AG09309 (cell line): Measurements from ENCODE around the gene AGMAT.

Experiments
- DNase-seq: peaks from one replicate; pipeline ENCODE4 v3.0.0-alpha.2; 2010; ENCODE audit warnings: low read depth
- H3K4me3 ChIP-seq: 2 replicates; pipeline ENCODE4 v1.5.1; 2011; ENCODE audit warnings: mild to moderate bottlenecking, low read depth, low read length, moderate library complexity; ENCODE audit not compliant: control insufficient read depth
- TF ChIP-seq, protein P1 (sequence below): IDR thresholded peaks from 2 replicates; pipeline ENCODE4 v1.5.1; 2011; ENCODE audit warnings: mild to moderate bottlenecking, low read depth, low read length, inconsistent platforms; ENCODE audit not compliant: insufficient read depth, control insufficient read depth; ENCODE audit errors: missing control alignments

AGMAT gene

DNA sequence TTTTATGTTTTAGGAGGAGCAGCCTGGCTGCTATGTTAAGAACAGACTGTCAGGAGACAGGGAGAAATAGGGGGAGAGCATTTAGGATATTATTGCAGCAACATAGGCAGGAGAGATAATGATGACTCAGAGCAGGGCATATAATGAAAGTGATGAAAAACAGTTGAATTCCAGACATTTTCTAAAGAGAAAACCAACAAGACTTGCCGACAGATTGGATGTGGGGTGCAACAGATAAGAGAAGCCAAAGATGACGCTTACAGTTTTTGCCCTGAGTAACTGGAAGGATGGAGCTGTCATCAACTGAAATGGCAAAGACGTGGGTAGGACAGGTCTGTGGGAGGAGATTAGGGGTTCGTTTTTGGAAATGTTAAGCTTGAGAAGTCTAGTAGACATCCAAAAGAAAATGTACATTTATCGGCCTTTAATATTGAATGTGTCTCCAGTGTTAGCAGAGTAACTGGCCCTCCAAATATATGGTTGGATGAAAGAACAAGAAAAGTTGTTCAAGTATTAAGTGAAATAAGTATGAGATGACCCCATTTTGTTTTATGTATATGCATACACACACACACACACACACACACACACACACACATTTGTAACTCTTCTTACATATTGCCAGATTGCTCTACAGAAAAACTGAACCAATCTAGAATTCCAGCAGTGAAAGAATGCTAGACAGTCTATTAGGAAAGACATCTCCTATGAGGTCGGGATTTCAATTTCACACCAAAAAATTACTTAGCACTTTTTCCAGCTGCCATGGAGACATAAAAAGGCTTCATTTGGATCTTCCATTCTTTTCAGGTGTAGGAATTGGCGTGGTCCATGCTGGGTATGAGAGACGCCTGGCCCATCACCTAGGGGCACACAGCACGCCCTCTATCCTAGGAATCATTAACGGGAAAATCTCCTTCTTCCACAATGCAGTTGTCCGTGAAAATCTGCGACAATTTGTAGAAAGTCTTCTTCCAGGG, 41.0 kb downstream of the AGMAT start:
- DNase-seq, result no peak
- H3K4me3 ChIP-seq, result no peak overlapping the region
- TF ChIP-seq, protein P1, sequence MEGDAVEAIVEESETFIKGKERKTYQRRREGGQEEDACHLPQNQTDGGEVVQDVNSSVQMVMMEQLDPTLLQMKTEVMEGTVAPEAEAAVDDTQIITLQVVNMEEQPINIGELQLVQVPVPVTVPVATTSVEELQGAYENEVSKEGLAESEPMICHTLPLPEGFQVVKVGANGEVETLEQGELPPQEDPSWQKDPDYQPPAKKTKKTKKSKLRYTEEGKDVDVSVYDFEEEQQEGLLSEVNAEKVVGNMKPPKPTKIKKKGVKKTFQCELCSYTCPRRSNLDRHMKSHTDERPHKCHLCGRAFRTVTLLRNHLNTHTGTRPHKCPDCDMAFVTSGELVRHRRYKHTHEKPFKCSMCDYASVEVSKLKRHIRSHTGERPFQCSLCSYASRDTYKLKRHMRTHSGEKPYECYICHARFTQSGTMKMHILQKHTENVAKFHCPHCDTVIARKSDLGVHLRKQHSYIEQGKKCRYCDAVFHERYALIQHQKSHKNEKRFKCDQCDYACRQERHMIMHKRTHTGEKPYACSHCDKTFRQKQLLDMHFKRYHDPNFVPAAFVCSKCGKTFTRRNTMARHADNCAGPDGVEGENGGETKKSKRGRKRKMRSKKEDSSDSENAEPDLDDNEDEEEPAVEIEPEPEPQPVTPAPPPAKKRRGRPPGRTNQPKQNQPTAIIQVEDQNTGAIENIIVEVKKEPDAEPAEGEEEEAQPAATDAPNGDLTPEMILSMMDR, result no peak

DNA sequence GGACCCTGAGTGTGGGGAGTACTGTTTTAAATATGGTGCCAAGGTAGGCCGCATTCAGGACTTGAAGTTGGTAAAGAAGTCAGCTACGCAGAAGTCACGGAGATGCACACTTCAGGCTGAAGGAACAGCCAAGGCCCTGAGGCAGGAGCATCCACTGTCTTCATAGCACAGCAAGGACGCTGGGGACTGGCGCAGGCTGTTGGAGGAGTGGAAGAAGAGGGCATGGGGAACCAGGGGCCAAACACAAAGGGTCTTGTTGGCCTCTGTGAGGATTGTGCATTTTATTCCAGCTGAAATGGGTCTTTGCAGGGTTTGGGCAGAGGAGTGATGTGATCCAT, 41.6 kb downstream of the AGMAT start:
- TF ChIP-seq, protein P1, result no peak
- DNase-seq, result no peak
- no peak overlapping the region for H3K4me3 ChIP-seq

DNA sequence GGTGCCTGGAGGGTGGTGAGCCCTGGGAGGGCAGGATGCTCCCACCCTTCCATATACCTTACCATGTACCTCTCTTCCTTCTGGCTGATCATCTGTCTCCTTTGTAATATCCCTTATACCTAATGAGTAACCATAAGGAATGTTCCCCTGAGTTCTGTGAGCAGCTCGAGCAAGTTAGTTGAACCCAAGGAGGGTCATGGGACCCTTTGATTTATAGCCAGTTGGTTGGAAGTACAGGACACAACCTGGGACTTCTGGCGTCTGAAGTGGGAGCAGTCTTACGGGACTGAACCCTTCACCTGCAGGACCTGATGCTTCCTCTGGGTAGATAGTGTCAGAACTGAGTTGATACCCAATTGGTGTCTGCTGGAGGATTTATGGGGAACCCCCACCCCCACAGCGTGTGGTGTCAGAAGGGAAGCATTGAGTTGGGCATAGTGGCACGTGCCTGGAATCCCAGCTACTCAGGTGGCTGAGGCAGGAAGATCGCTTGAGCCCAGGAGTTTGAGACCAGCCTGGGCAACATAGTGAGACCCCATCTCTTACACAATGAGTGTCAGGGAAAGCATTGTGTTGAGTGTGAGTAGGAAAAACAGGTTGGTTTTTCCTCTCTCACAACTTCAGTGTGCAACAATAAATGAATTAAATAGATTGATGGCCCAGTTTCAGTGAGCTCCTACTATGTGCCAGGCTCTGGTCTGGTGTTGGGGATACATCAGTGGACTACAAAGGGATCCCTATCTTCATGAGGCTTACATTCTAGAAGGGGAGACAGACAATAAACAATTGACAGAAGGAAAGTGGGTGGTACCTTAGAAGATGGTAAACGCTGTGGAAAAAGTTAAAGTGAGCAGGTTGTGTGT, 42.2 kb downstream of the AGMAT start:
- TF ChIP-seq, protein P1, result no peak
- H3K4me3 ChIP-seq, result no peak overlapping the region
- no peak for DNase-seq

DNA sequence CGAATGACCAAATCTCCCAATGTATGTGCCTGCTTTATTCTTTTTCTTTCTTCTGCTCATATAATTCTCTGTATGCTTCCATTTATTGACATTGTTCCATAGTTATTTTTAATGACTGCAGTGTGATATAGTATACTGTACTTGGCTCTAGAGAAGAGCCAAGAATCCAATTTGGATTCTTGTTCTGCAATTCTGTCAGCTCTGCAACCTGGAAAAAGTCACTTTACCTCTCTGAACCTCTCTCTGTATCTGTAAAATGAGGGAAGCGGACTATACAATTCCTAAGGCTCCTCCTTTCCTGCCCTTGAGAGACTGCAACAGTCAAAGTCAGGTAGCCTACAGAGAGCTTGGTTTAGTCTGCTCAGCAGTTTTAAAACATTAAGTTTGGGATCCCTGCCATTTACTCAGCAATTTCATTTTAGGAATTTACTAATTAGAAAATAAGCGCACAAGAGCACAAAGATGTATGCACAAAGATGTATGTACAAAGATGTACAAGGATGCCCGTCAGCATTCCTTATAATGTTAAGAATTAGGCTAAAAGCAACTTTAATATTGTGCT, 43.5 kb downstream of the AGMAT start:
- TF ChIP-seq, protein P1, result no peak
- no peak overlapping the region for H3K4me3 ChIP-seq
- DNase-seq, result no peak

DNA sequence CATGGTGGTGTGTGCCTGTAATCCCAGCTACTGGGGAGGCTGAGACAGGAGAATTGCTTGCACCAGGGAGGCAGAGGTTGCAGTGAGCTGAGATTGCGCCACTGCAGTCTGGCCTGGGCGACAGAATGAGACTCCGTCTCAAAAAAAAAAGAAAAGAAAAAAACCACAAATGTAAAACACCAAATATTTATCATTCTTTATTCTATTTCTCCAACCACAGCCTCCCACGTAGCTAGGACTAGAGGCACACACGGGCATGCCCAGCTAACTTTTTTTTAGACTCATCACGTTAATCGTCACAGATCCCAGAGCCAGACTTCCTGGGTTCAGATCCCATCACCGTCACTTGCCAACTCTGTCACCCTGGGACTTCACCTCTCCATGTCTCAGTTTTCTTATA, 44.7 kb downstream of the AGMAT start:
- TF ChIP-seq, protein P1, result no peak
- DNase-seq, result no peak
- no peak overlapping the region for H3K4me3 ChIP-seq

- TF ChIP-seq, protein P1, result no peak
- H3K4me3 ChIP-seq, result no peak overlapping the region
- DNase-seq, result no peak
Observed at GRCh38 chr1:15538771-15539170, 46.1 kb downstream of the AGMAT start.
